H1 (cell line): Measurements from ENCODE around the gene SPAG16. TPM values are rescaled to one million over a fixed set of nuclear protein-coding genes. Genes with fewer than 3 reads are reported as not detected.

Experiments
- CTCF ChIA-PET: fragments of 300-600 bp; sonication (Branson Sonifier 250); formaldehyde crosslinking; loops from one replicate; lab custom pipeline; 2021; ENCODE audit not compliant: partially characterized antibody; lab: Charles Lee
- POLR2A ChIA-PET: fragments of 300-600 bp; sonication (Branson Sonifier 250); formaldehyde crosslinking; loops from one replicate; lab custom pipeline; 2021; ENCODE audit warnings: inconsistent platforms; ENCODE audit not compliant: partially characterized antibody; lab: Charles Lee
- DNase-seq, 2 experiments: peaks; one replicate each; pipeline versions ENCODE4 v3.0.0 to v3.0.0-alpha.2; 2010 to 2022; ENCODE audit warnings: low spot score in 2 of 2, low read depth in 1 of 2, mixed read lengths in 1 of 2
- FAIRE-seq: peaks from 2 replicates; lab custom pipeline; 2011; peaks lifted over from hg19 to GRCh38; lab: Jason Lieb, UNC
- H2AFZ ChIP-seq: 2 replicates; pipeline ENCODE4 v1.8.1; 2012; ENCODE audit warnings: low read length, inconsistent platforms
- H2AK5ac ChIP-seq: 2 replicates; pipeline ENCODE4 v1.6.1; 2013; ENCODE audit warnings: low read depth, low read length
- H2BK120ac ChIP-seq: replicated peaks from 2 replicates; pipeline ENCODE3; 2013; ENCODE audit warnings: low read depth, low read length, inconsistent platforms
- H2BK12ac ChIP-seq: 2 replicates; pipeline ENCODE4 v1.6.1; 2013; ENCODE audit warnings: low read depth, low read length
- H2BK15ac ChIP-seq: 2 replicates; pipeline ENCODE4 v1.6.1; 2013; ENCODE audit warnings: low read length
- H2BK20ac ChIP-seq: 2 replicates; pipeline ENCODE4 v1.6.1; 2013; ENCODE audit warnings: low read length
- H2BK5ac ChIP-seq: 2 replicates; pipeline ENCODE4 v1.6.1; 2013; ENCODE audit warnings: low read depth, low read length
- H3K14ac ChIP-seq: 2 replicates; pipeline ENCODE4 v1.6.1; 2013; ENCODE audit warnings: inconsistent platforms; ENCODE audit not compliant: insufficient read length
- H3K18ac ChIP-seq: 2 replicates; pipeline ENCODE4 v1.6.1; 2013; ENCODE audit warnings: low read length; ENCODE audit errors: extremely low read depth
- H3K23ac ChIP-seq: 2 replicates; pipeline ENCODE4 v1.6.1; 2013; ENCODE audit warnings: inconsistent platforms; ENCODE audit not compliant: insufficient read length
- H3K23me2 ChIP-seq: 2 replicates; pipeline ENCODE4 v1.6.1; 2013; ENCODE audit warnings: low read depth, low read length
- H3K27ac ChIP-seq: 2 replicates; pipeline ENCODE4 v1.6.1; 2011; ENCODE audit warnings: low read depth, low read length, inconsistent platforms
- H3K27me3 ChIP-seq, 4 experiments: replicated peaks in 1 of 4; 1 replicate in 1 of 4; 2 replicates in 3 of 4; pipeline versions ENCODE4 v1.6.1 to v1.8.1; 2011 to 2013; ENCODE audit warnings: low read length in 3 of 4, mild to moderate bottlenecking in 3 of 4, inconsistent platforms in 2 of 4, mixed read lengths in 2 of 4, moderate library complexity in 1 of 4; ENCODE audit not compliant: control insufficient read depth in 3 of 4, insufficient read depth in 3 of 4; ENCODE audit errors: extremely low read depth in 1 of 4
- H3K36me3 ChIP-seq, 4 experiments: 2 replicates each; pipeline versions ENCODE4 v1.6.1 to v1.8.1; 2011 to 2013; ENCODE audit warnings: mild to moderate bottlenecking in 4 of 4, low read length in 3 of 4, moderate library complexity in 2 of 4, control low read depth in 1 of 4, inconsistent platforms in 1 of 4; ENCODE audit not compliant: insufficient read depth in 4 of 4, control insufficient read depth in 2 of 4
- H3K4ac ChIP-seq: replicated peaks from 2 replicates; pipeline ENCODE3; 2013; ENCODE audit warnings: low read length, low read depth, mixed read lengths, inconsistent platforms; ENCODE audit not compliant: insufficient read length
- H3K4me1 ChIP-seq, 4 experiments: replicated peaks in 1 of 4; 1 replicate in 1 of 4; 2 replicates in 3 of 4; pipeline versions ENCODE4 v1.6.1 to v1.8.1; 2011 to 2013; ENCODE audit warnings: low read length in 3 of 4, inconsistent platforms in 2 of 4, mixed read lengths in 1 of 4; ENCODE audit not compliant: insufficient read depth in 4 of 4, control insufficient read depth in 3 of 4
- H3K4me2 ChIP-seq, 2 experiments: 2 replicates each; pipeline versions ENCODE4 v1.6.1 to v1.8.1; 2011 to 2013; ENCODE audit warnings: low read depth in 2 of 2, low read length in 2 of 2, control low read depth in 1 of 2, inconsistent platforms in 1 of 2, mild to moderate bottlenecking in 1 of 2; ENCODE audit not compliant: insufficient read depth in 1 of 2
- H3K4me3 ChIP-seq, 4 experiments: fragments of 200-600, 300-600 bp in 1 of 4; sonication (generic), shearing (Covaris generic), sonication (Bioruptor Twin) in 1 of 4; 2 replicates each; pipeline versions ENCODE4 v1.5.1 to v1.8.1; 2011 to 2016; ENCODE audit warnings: low read length in 4 of 4, low read depth in 3 of 4, control low read depth in 2 of 4, inconsistent platforms in 2 of 4, mild to moderate bottlenecking in 2 of 4, mixed read lengths in 1 of 4, moderate library complexity in 1 of 4; ENCODE audit not compliant: insufficient read depth in 2 of 4; ENCODE audit errors: extremely low read depth in 1 of 4
- H3K56ac ChIP-seq: replicated peaks from 2 replicates; pipeline ENCODE3; 2013; ENCODE audit warnings: low read depth, mild to moderate bottlenecking, mixed read lengths, low read length, inconsistent platforms; ENCODE audit not compliant: insufficient read length
- H3K79me1 ChIP-seq: 2 replicates; pipeline ENCODE4 v1.6.1; 2013; ENCODE audit warnings: low read depth, low read length, control low read depth
- H3K79me2 ChIP-seq, 2 experiments: 2 replicates each; pipeline versions ENCODE4 v1.6.1 to v1.8.1; 2012 to 2013; ENCODE audit warnings: low read length in 2 of 2, mild to moderate bottlenecking in 2 of 2, inconsistent platforms in 1 of 2; ENCODE audit not compliant: insufficient read depth in 2 of 2, control insufficient read depth in 1 of 2
- H3K9ac ChIP-seq, 4 experiments: replicated peaks in 1 of 4; 1 replicate in 1 of 4; 2 replicates in 3 of 4; pipeline versions ENCODE4 v1.6.1 to v1.8.1; 2011 to 2013; ENCODE audit warnings: low read depth in 3 of 4, low read length in 3 of 4, control low read depth in 2 of 4, mild to moderate bottlenecking in 2 of 4, moderate library complexity in 2 of 4, inconsistent platforms in 1 of 4; ENCODE audit errors: extremely low read depth in 1 of 4
- H3K9me3 ChIP-seq, 2 experiments: 2 replicates each; pipeline versions ENCODE4 v1.6.1 to v1.8.1; 2012 to 2013; ENCODE audit warnings: mild to moderate bottlenecking in 2 of 2, moderate library complexity in 2 of 2, control low read depth in 1 of 2, inconsistent platforms in 1 of 2, low read depth in 1 of 2, low read length in 1 of 2, mixed read lengths in 1 of 2; ENCODE audit not compliant: insufficient read depth in 2 of 2
- H4K20me1 ChIP-seq, 2 experiments: replicated peaks in 1 of 2; 2 replicates each; pipeline versions ENCODE3 to v1.8.1; 2011 to 2013; ENCODE audit warnings: inconsistent platforms in 2 of 2, low read length in 2 of 2, mild to moderate bottlenecking in 1 of 2; ENCODE audit not compliant: insufficient read depth in 2 of 2, control insufficient read depth in 1 of 2
- H4K5ac ChIP-seq: 2 replicates; pipeline ENCODE4 v1.6.1; 2013; ENCODE audit warnings: low read length, low read depth, mixed read lengths, inconsistent platforms; ENCODE audit not compliant: insufficient read length
- H4K8ac ChIP-seq: 2 replicates; pipeline ENCODE4 v1.8.0; 2013; ENCODE audit warnings: mild to moderate bottlenecking, moderate library complexity, low read length, inconsistent platforms; ENCODE audit not compliant: insufficient read depth; ENCODE audit errors: extremely low read depth
- H4K91ac ChIP-seq: replicated peaks from 2 replicates; pipeline ENCODE3; 2013; ENCODE audit warnings: low read length, mixed read lengths, inconsistent platforms; ENCODE audit not compliant: insufficient read length
- BACH1 ChIP-seq: IDR thresholded peaks from 2 replicates; pipeline ENCODE4 v1.6.1; 2012; ENCODE audit warnings: low read length, improper control_type of control experiment
- CEBPB ChIP-seq: IDR thresholded peaks from 2 replicates; pipeline ENCODE4 v1.6.1; 2012; ENCODE audit warnings: low read depth, low read length
- CREB1 ChIP-seq: IDR thresholded peaks from 2 replicates; pipeline ENCODE4 v1.6.1; 2012; ENCODE audit warnings: inconsistent platforms
- HDAC6 ChIP-seq: IDR thresholded peaks from one replicate; pipeline ENCODE4 v1.7.1; 2012; ENCODE audit warnings: low read depth, mild to moderate bottlenecking, inconsistent platforms, low read length, moderate library complexity
- JUND ChIP-seq: IDR thresholded peaks from 2 replicates; pipeline ENCODE4 v1.6.1; 2011; ENCODE audit warnings: mild to moderate bottlenecking, improper control_type of control experiment, low read length
- KDM1A ChIP-seq: fragments of 200-600, 300-600 bp; sonication (generic); IDR thresholded peaks from 2 replicates; pipeline ENCODE4 v1.7.1; 2016; ENCODE audit warnings: mild to moderate bottlenecking, low read length, borderline replicate concordance
- NRF1 ChIP-seq: IDR thresholded peaks from 2 replicates; pipeline ENCODE4 v1.6.1; 2011; ENCODE audit warnings: mild to moderate bottlenecking, low read depth, low read length, improper control_type of control experiment
- PHF8 ChIP-seq: fragments of 200-600 bp; sonication (generic); conservative IDR thresholded peaks from 2 replicates; pipeline ENCODE4 v1.7.1; 2012; ENCODE audit warnings: low read depth, mild to moderate bottlenecking, inconsistent platforms, low read length, moderate library complexity
- RAD21 ChIP-seq, 2 experiments: IDR thresholded peaks in 1 of 2; conservative IDR thresholded peaks in 1 of 2; 2 replicates each; pipeline ENCODE4 v1.6.1; 2011; ENCODE audit warnings: low read depth in 2 of 2, low read length in 2 of 2, improper control_type of control experiment in 1 of 2, inconsistent platforms in 1 of 2, mild to moderate bottlenecking in 1 of 2, moderate library complexity in 1 of 2
- RBBP5 ChIP-seq: IDR thresholded peaks from 2 replicates; pipeline ENCODE4 v1.7.1; 2012; ENCODE audit warnings: low read depth, mild to moderate bottlenecking, inconsistent platforms, low read length, moderate library complexity, borderline replicate concordance
- SIN3A ChIP-seq, 2 experiments: IDR thresholded peaks in 1 of 2; conservative IDR thresholded peaks in 1 of 2; 2 replicates each; pipeline ENCODE4 v1.6.1; 2011 to 2012; ENCODE audit warnings: low read length in 2 of 2, improper control_type of control experiment in 1 of 2, low read depth in 1 of 2, mild to moderate bottlenecking in 1 of 2
- SP4 ChIP-seq: IDR thresholded peaks from 2 replicates; pipeline ENCODE4 v1.6.1; 2012; ENCODE audit warnings: low read length, inconsistent platforms
- SRF ChIP-seq: IDR thresholded peaks from 2 replicates; pipeline ENCODE4 v1.6.1; 2011; ENCODE audit warnings: mild to moderate bottlenecking, low read depth, low read length, moderate library complexity
- polyA plus RNA-seq, 7 experiments: library from polyadenylated mRNA; depleted of rRNA in 3 of 7; stranded (reverse) in 5 of 7; unstranded in 2 of 7; fragments of >200 nt in 5 of 7; fragments of 200-250 nt in 2 of 7; gene quantifications; 1 replicate in 5 of 7; 2 replicates in 1 of 7; 4 replicates in 1 of 7; pipeline versions ENCODE4 v1.2.1 to v1.2.3, GENCODE V29; 2011 to 2013; ENCODE audit warnings: missing spikeins in 2 of 7, mixed read lengths in 2 of 7
- total RNA-seq: library from RNA; stranded (reverse); fragmentation: NEBNext Ultra II Directional; extraction: Animal tissue kit (Norgen Biotek cat#: 25700); gene quantifications from 2 replicates; pipeline ENCODE4 v1.2.1, GENCODE V29; 2021
- TF ChIP-seq, protein P1 (sequence below): IDR thresholded peaks from 2 replicates; pipeline ENCODE4 v1.6.1; 2012; ENCODE audit warnings: inconsistent platforms
- TF ChIP-seq, protein P2 (sequence below): IDR thresholded peaks from 2 replicates; pipeline ENCODE4 v1.6.1; 2011; ENCODE audit warnings: low read depth, mild to moderate bottlenecking, low read length; ENCODE audit not compliant: insufficient read depth

The SPAG16 gene
- total and polyA plus RNA-seq, 2 of the 8 experiments (the other 6 are each of a cell fraction or from before 2014, with no cell fraction given), result 6.0 to 14.9 TPM

DNA sequence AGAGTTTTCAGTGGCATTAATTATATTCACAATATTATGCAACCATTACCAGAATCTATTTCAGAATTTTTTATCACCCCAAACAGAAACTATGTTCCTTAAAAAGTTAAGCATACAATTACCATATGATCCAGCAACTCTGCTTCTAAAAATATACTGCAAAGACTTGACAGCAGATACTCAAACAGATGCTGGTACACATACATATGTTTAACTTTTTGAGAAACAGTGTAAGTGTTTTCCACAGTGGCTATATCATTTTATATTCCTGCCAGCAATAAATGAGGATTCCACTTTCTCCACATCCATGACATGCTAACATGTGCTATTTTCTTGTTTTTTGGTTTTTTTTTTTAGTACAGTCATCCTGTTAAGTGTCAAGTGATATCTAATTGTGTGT, 687.3 kb downstream of the SPAG16 start:
- no peak overlapping the region for H2BK12ac ChIP-seq
- H3K4me2 ChIP-seq, result no peak overlapping the region
- no peak overlapping the region for H4K8ac ChIP-seq
- no peak overlapping the region for H2BK15ac ChIP-seq
- H3K36me3 ChIP-seq, result no peaks in the 10 kb centered on the region
- POLR2A ChIA-PET, result no interaction called here
- no peak overlapping the region for H3K27ac ChIP-seq
- no peak overlapping the region for H3K56ac ChIP-seq
- DNase-seq (no peak), FAIRE-seq (no peak)
- no peak overlapping the region for H2AK5ac ChIP-seq
- no peak overlapping the region for H3K23ac ChIP-seq
- H2BK20ac ChIP-seq, result no peak overlapping the region
- no peak overlapping the region for H3K4me3 ChIP-seq
- no peaks in the 10 kb centered on the region for H3K79me2 ChIP-seq
- H2AFZ ChIP-seq, result no peak overlapping the region
- H4K5ac ChIP-seq, result no peak overlapping the region
- no peaks in the 10 kb centered on the region for H3K79me1 ChIP-seq
- H3K4ac ChIP-seq, result no peak overlapping the region
- no peak overlapping the region for H3K18ac ChIP-seq
- no peaks in the 10 kb centered on the region for H3K23me2 ChIP-seq
- no peaks in the 10 kb centered on the region for H3K27me3 ChIP-seq
- H3K9me3 ChIP-seq, result no peaks in the 10 kb centered on the region
- H3K14ac ChIP-seq, result no peak overlapping the region
- no peak overlapping the region for H2BK5ac ChIP-seq
- no peak overlapping the region for H3K9ac ChIP-seq
- no peak overlapping the region for H4K91ac ChIP-seq
- no peaks in the 10 kb centered on the region for H4K20me1 ChIP-seq
- CTCF ChIA-PET, result no interaction called here
- H3K4me1 ChIP-seq, result no peaks in the 10 kb centered on the region
- no peak overlapping the region for H2BK120ac ChIP-seq
- TF ChIP-seq, protein P1, sequence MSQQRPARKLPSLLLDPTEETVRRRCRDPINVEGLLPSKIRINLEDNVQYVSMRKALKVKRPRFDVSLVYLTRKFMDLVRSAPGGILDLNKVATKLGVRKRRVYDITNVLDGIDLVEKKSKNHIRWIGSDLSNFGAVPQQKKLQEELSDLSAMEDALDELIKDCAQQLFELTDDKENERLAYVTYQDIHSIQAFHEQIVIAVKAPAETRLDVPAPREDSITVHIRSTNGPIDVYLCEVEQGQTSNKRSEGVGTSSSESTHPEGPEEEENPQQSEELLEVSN, result no peak
- TF ChIP-seq CREB1 (no peak), RBBP5 (no peak), HDAC6 (no peak), SRF (no peak), PHF8 (no peak), KDM1A (no peak), JUND (no peak), RAD21 (IDR thresholded peaks at IDR 0.05 in 1 of 2, conservative IDR thresholded peaks at IDR 0.05 in 1 of 2; ENCODE audit: low read depth in 2 of 2, low read length in 2 of 2) (no peak), SP4 (no peak), NRF1 (no peak), SIN3A (conservative IDR thresholded peaks at IDR 0.05 in 1 of 2, IDR thresholded peaks at IDR 0.05 in 1 of 2; ENCODE audit: low read depth in 1 of 2, low read length in 2 of 2) (no peak), BACH1 (no peak), CEBPB (no peak)
- TF ChIP-seq, protein P2, sequence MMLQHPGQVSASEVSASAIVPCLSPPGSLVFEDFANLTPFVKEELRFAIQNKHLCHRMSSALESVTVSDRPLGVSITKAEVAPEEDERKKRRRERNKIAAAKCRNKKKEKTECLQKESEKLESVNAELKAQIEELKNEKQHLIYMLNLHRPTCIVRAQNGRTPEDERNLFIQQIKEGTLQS, result no peak
